ENCODE results near the gene RITA1. TPM values are rescaled to one million over a fixed set of nuclear protein-coding genes. Genes with fewer than 3 reads are reported as not detected.

RITA1 gene
- total and polyA plus RNA-seq, 2 experiments from 2014 or later: 20.0 to 40.4 TPM

DNA sequence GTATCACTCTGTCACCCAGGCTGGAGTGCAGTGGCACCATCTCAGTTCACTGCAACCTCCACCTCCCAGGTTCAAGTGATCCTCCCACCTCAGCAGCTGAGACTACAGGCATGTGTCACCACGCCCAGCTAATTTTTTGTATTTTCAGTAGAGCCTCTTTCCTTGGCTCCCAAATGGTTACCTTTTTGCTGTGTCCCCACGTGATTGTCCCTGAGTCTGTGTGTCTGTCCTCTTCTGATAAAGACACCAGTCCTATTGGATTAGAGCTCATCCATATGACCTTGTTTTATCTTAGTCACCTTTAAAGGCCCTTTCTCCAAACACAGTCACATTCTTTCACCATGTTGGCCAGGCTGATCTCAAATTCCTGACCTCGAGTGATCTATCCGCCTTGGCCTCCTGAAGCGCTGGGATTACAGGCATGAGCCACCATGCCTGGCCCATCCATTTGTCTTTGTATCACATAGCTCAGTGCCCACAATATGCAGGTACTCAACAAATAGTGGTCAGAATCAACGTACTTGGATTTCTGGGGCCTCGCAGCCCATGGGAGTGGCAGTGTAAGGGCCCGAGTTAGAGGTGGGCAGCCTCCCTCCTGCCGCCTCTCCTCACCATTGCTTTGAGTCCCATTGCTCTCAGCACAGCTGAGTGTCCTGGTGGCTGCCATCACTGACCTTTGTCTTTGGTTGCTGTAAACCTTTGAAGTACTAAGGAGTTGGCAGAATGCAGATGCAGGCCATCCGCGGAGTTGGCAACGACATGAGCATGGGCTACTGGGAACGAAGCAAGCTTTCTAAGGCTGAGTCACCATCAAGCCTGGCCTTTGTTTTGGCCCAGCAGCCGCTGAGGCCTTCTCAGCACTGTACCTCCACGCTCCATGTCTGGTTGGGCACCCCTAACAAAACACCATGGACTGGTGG lies 45.1 kb downstream of the RITA1 start (continued):
- TF ChIP-seq CREB1 (CRISPR knock-in tag; IDR thresholded peaks at IDR 0.05; ENCODE audit: low read depth): no peak
- TF ChIP-seq JUNB (IDR thresholded peaks at IDR 0.05; ENCODE audit: unreplicated experiment): no peak
- TF ChIP-seq, protein P1, sequence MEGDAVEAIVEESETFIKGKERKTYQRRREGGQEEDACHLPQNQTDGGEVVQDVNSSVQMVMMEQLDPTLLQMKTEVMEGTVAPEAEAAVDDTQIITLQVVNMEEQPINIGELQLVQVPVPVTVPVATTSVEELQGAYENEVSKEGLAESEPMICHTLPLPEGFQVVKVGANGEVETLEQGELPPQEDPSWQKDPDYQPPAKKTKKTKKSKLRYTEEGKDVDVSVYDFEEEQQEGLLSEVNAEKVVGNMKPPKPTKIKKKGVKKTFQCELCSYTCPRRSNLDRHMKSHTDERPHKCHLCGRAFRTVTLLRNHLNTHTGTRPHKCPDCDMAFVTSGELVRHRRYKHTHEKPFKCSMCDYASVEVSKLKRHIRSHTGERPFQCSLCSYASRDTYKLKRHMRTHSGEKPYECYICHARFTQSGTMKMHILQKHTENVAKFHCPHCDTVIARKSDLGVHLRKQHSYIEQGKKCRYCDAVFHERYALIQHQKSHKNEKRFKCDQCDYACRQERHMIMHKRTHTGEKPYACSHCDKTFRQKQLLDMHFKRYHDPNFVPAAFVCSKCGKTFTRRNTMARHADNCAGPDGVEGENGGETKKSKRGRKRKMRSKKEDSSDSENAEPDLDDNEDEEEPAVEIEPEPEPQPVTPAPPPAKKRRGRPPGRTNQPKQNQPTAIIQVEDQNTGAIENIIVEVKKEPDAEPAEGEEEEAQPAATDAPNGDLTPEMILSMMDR (conservative IDR thresholded peaks at IDR 0.05; ENCODE audit: low read depth in 2 of 2): no peak
- TF ChIP-seq EZH2 (IDR thresholded peaks at IDR 0.05; ENCODE audit: low read depth, unreplicated experiment): no peak
- TF ChIP-seq ZNF331 (CRISPR knock-in tag; IDR thresholded peaks at IDR 0.05; ENCODE audit: low read depth): no peak
- TF ChIP-seq, protein P2, sequence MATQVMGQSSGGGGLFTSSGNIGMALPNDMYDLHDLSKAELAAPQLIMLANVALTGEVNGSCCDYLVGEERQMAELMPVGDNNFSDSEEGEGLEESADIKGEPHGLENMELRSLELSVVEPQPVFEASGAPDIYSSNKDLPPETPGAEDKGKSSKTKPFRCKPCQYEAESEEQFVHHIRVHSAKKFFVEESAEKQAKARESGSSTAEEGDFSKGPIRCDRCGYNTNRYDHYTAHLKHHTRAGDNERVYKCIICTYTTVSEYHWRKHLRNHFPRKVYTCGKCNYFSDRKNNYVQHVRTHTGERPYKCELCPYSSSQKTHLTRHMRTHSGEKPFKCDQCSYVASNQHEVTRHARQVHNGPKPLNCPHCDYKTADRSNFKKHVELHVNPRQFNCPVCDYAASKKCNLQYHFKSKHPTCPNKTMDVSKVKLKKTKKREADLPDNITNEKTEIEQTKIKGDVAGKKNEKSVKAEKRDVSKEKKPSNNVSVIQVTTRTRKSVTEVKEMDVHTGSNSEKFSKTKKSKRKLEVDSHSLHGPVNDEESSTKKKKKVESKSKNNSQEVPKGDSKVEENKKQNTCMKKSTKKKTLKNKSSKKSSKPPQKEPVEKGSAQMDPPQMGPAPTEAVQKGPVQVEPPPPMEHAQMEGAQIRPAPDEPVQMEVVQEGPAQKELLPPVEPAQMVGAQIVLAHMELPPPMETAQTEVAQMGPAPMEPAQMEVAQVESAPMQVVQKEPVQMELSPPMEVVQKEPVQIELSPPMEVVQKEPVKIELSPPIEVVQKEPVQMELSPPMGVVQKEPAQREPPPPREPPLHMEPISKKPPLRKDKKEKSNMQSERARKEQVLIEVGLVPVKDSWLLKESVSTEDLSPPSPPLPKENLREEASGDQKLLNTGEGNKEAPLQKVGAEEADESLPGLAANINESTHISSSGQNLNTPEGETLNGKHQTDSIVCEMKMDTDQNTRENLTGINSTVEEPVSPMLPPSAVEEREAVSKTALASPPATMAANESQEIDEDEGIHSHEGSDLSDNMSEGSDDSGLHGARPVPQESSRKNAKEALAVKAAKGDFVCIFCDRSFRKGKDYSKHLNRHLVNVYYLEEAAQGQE (IDR thresholded peaks at IDR 0.05; ENCODE audit: unreplicated experiment): no peak
- TF ChIP-seq NANOG (IDR thresholded peaks at IDR 0.05; ENCODE audit: borderline replicate concordance): no peak
- no peak for TF ChIP-seq EZH2phosphoT487 (IDR thresholded peaks at IDR 0.05; ENCODE audit: unreplicated experiment)

DNA sequence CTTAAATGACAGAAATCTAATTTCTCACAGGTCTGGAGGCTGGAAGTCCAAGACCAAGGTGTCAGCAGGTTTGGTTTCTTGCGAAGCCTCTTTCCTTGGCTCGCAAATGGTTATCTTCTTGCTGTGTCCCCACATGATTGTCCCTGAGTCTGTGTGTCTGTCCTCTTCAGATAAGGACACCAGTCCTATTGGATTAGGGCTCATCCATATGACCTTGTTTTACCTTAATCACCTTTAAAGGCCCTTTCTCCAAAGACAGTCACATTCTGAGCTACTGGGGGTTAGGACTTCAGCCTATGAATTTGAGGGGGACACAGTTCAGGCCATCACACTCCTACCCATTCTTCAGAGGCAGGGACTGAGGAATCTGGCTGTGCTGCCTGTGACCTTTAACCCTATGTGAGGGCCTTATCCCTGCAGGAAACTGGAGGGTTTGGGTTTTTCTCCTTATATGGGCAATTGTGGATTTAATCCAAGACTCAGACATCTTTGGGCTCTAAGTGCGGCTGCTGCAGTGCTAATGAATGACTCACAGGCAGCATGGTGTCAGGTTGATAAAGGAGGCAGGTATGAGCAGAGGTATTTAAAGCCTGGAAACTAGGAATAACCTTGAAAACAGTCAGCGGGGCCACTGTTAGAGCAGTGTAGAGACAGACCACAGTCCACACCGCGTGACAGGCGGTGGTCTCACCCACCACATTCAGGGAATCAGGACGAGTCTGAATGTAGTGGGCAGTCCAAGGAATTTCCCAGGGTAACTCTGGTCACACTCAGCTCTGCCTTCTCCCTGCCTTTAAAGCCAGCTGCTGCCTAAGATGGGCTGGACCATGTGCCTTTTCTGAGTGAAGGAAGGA lies 45.9 kb downstream of the RITA1 start:
- peaks cover 15% of the 10 kb centered on the region for H3K4me1 ChIP-seq (ENCODE audit: insufficient read depth)
- Mint-ChIP-seq H3K27ac (peak overlapping the region; percentile 90), H3K27me3 (ENCODE audit: insufficient read depth, low read depth, poor library complexity) (peaks cover 6% of the 10 kb centered on the region), H3K4me1 (peaks cover 34% of the 10 kb centered on the region), H3K4me3 (no peak overlapping the region), H3K36me3 (ENCODE audit: low read depth) (peaks cover 45% of the 10 kb centered on the region), H3K9me3 (no peaks in the 10 kb centered on the region; the same call in 2 of the 3 replicates)
- H4K20me1 ChIP-seq (replicated peaks; ENCODE audit: insufficient read depth): no peaks in the 10 kb centered on the region
- no peak for TF ChIP-seq ZNF331 (CRISPR knock-in tag; IDR thresholded peaks at IDR 0.05; ENCODE audit: low read depth)
- TF ChIP-seq NANOG (IDR thresholded peaks at IDR 0.05; ENCODE audit: borderline replicate concordance): no peak
- TF ChIP-seq, protein P3, sequence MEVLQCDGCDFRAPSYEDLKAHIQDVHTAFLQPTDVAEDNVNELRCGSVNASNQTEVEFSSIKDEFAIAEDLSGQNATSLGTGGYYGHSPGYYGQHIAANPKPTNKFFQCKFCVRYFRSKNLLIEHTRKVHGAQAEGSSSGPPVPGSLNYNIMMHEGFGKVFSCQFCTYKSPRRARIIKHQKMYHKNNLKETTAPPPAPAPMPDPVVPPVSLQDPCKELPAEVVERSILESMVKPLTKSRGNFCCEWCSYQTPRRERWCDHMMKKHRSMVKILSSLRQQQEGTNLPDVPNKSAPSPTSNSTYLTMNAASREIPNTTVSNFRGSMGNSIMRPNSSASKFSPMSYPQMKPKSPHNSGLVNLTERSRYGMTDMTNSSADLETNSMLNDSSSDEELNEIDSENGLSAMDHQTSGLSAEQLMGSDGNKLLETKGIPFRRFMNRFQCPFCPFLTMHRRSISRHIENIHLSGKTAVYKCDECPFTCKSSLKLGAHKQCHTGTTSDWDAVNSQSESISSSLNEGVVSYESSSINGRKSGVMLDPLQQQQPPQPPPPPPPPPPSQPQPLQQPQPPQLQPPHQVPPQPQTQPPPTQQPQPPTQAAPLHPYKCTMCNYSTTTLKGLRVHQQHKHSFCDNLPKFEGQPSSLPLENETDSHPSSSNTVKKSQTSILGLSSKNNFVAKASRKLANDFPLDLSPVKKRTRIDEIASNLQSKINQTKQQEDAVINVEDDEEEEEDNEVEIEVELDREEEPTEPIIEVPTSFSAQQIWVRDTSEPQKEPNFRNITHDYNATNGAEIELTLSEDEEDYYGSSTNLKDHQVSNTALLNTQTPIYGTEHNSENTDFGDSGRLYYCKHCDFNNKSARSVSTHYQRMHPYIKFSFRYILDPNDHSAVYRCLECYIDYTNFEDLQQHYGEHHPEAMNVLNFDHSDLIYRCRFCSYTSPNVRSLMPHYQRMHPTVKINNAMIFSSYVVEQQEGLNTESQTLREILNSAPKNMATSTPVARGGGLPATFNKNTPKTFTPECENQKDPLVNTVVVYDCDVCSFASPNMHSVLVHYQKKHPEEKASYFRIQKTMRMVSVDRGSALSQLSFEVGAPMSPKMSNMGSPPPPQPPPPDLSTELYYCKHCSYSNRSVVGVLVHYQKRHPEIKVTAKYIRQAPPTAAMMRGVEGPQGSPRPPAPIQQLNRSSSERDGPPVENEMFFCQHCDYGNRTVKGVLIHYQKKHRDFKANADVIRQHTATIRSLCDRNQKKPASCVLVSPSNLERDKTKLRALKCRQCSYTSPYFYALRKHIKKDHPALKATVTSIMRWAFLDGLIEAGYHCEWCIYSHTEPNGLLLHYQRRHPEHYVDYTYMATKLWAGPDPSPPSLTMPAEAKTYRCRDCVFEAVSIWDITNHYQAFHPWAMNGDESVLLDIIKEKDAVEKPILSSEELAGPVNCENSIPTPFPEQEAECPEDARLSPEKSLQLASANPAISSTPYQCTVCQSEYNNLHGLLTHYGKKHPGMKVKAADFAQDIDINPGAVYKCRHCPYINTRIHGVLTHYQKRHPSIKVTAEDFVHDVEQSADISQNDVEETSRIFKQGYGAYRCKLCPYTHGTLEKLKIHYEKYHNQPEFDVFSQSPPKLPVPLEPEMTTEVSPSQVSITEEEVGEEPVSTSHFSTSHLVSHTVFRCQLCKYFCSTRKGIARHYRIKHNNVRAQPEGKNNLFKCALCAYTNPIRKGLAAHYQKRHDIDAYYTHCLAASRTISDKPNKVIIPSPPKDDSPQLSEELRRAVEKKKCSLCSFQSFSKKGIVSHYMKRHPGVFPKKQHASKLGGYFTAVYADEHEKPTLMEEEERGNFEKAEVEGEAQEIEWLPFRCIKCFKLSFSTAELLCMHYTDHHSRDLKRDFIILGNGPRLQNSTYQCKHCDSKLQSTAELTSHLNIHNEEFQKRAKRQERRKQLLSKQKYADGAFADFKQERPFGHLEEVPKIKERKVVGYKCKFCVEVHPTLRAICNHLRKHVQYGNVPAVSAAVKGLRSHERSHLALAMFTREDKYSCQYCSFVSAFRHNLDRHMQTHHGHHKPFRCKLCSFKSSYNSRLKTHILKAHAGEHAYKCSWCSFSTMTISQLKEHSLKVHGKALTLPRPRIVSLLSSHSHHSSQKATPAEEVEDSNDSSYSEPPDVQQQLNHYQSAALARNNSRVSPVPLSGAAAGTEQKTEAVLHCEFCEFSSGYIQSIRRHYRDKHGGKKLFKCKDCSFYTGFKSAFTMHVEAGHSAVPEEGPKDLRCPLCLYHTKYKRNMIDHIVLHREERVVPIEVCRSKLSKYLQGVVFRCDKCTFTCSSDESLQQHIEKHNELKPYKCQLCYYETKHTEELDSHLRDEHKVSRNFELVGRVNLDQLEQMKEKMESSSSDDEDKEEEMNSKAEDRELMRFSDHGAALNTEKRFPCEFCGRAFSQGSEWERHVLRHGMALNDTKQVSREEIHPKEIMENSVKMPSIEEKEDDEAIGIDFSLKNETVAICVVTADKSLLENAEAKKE (CRISPR knock-in tag; IDR thresholded peaks at IDR 0.05): no peak
- TF ChIP-seq STAT1 (IDR thresholded peaks at IDR 0.05; ENCODE audit: unreplicated experiment): no peak
- H3K36me3 ChIP-seq (ENCODE audit: insufficient read depth): peaks cover 9% of the 10 kb centered on the region; the same call in 1 of the 2 replicates
- H3K9me2 ChIP-seq (ENCODE audit: insufficient read depth): no peaks in the 10 kb centered on the region
- DNase-seq (ENCODE audit: low spot score) (peak; percentile 37), ATAC-seq (peak; percentile 7; the same call in 1 of the 3 replicates)
- H3F3A ChIP-seq (replicated peaks; ENCODE audit: low read depth): no peaks in the 10 kb centered on the region
- H3K4me2 ChIP-seq: no peak overlapping the region
- no peaks in the 10 kb centered on the region for H3K79me2 ChIP-seq (replicated peaks; ENCODE audit: insufficient read depth)
- no peaks in the 10 kb centered on the region for H3K27me3 ChIP-seq (ENCODE audit: insufficient read depth)
- H3K4me3 ChIP-seq: no peak overlapping the region
- peak overlapping the region; percentile 69 for H3K27ac ChIP-seq (ENCODE audit: low read depth)
- H2AFZ ChIP-seq: no peak overlapping the region
